Measurements from ENCODE around the gene ZNF888. TPM values are rescaled to one million over a fixed set of nuclear protein-coding genes. Genes with fewer than 3 reads are reported as not detected.
"Not testable (repeated sequence)": the region's sequence is repeated elsewhere in the genome, so short reads cannot be mapped to it uniquely, and the experiment has no call there.

The ZNF888 gene
- total RNA-seq, 1 experiment from 2014 or later, result 13.4 TPM

- H3K4me2 ChIP-seq (ENCODE audit: insufficient read depth, insufficient read length, low read length), result no peak overlapping the region
- H2BK15ac ChIP-seq (ENCODE audit: low read depth, low read length), result no peak overlapping the region
- Mint-ChIP-seq H3K4me3 (no peak overlapping the region; a peak in 1 of 5 replicates), H3K27me3 (ENCODE audit: low read depth) (no peaks in the 10 kb centered on the region), H3K36me3 (ENCODE audit: insufficient read depth in 1 of 3, low read depth in 3 of 3) (peaks cover 33 to 68% (median 55%) of the 10 kb centered on the region in 3 experiments), H3K4me1 (no peaks in the 10 kb centered on the region), H3K27ac (no peak overlapping the region), H3K9me3 (peaks cover 0 to 3% of the 10 kb centered on the region in 2 experiments; a peak in 1 of 5 replicates)
- H3K79me2 ChIP-seq (ENCODE audit: insufficient read depth, low read length), result no peaks in the 10 kb centered on the region
- H3K9ac ChIP-seq (ENCODE audit: extremely low read depth, insufficient read length, low read length), result no peak overlapping the region
- no peak overlapping the region for H2BK5ac ChIP-seq (ENCODE audit: insufficient read length, low read length)
- H2AK5ac ChIP-seq (ENCODE audit: insufficient read length, low read length), result no peak overlapping the region
- no peaks in the 10 kb centered on the region for H3K9me3 ChIP-seq (ENCODE audit: control insufficient read depth, low read depth, low read length)
- no peak overlapping the region for H3K18ac ChIP-seq (ENCODE audit: insufficient read length, low read depth, low read length)
- no peak overlapping the region for H3K14ac ChIP-seq (ENCODE audit: insufficient read depth, low read length)
- no peaks in the 10 kb centered on the region for H4K20me1 ChIP-seq (ENCODE audit: control insufficient read depth, insufficient read depth, insufficient read length)
- H3K23ac ChIP-seq (ENCODE audit: insufficient read length, low read depth, low read length), result no peak overlapping the region
- H4K5ac ChIP-seq (ENCODE audit: insufficient read length, low read depth, low read length), result no peak overlapping the region
- no peak overlapping the region for H2BK120ac ChIP-seq (ENCODE audit: low read depth, low read length, poor library complexity, severe bottlenecking)
- no peak for DNase-seq
- no peaks in the 10 kb centered on the region for H3K4me1 ChIP-seq (ENCODE audit: insufficient read depth, low read length)
- no peak overlapping the region for H3K4ac ChIP-seq (ENCODE audit: low read depth, low read length)
- no peak overlapping the region for H2BK20ac ChIP-seq (ENCODE audit: low read depth, low read length, poor library complexity, severe bottlenecking)
- H3K27ac ChIP-seq (ENCODE audit: insufficient read length, low read depth, low read length), result no peak overlapping the region
- H4K8ac ChIP-seq (replicated peaks; ENCODE audit: insufficient read length, low read depth, low read length), result no peak overlapping the region
- no peak overlapping the region for H3T11ph ChIP-seq (ENCODE audit: low read length)
- WGBS (ENCODE audit: extremely low coverage, insufficient read length, low lambda C conversion rate), result no CpG with 5 or more reads among the region's 1 CpG
- no peaks in the 10 kb centered on the region for H3K79me1 ChIP-seq (ENCODE audit: insufficient read depth, low read depth, low read length, poor library complexity, severe bottlenecking)
- no peak overlapping the region for H4K91ac ChIP-seq (ENCODE audit: insufficient read length, low read depth, low read length)
- H3K23me2 ChIP-seq (ENCODE audit: insufficient read length, low read depth, low read length, poor library complexity, severe bottlenecking), result no peaks in the 10 kb centered on the region
- no peak overlapping the region for H3K56ac ChIP-seq (ENCODE audit: insufficient read length, low read depth, low read length)
- H2BK12ac ChIP-seq (ENCODE audit: insufficient read length, low read depth, low read length), result no peak overlapping the region
- no peaks in the 10 kb centered on the region for H3K27me3 ChIP-seq (ENCODE audit: insufficient read depth, low read length)
- H2AFZ ChIP-seq (ENCODE audit: low read length), result no peak overlapping the region
- TF ChIP-seq CTCF (conservative IDR thresholded peaks at IDR 0.05), result no peak
These were observed 12.6 kb downstream of the ZNF888 start for GRCh38 chr19:52910648-52911047.

GRCh38 chr19:52904052-52904780 is 19.0 kb downstream of the ZNF888 start:
- WGBS (ENCODE audit: extremely low coverage, insufficient read length, low lambda C conversion rate), result no CpG with 5 or more reads among the region's 16 CpGs
- not testable (repeated sequence) for H3K27ac Mint-ChIP-seq

More at GRCh38 chr19:52904052-52904780, 19.0 kb downstream of the ZNF888 start:
- not testable (repeated sequence) for H3K27ac ChIP-seq (ENCODE audit: insufficient read length, low read depth, low read length); H2BK120ac ChIP-seq (ENCODE audit: low read depth, low read length, poor library complexity, severe bottlenecking); H4K20me1 ChIP-seq (ENCODE audit: control insufficient read depth, insufficient read depth, insufficient read length); H2BK12ac ChIP-seq (ENCODE audit: insufficient read length, low read depth, low read length); H3T11ph ChIP-seq (ENCODE audit: low read length); H3K4me1 ChIP-seq (ENCODE audit: insufficient read depth, low read length); H3K4ac ChIP-seq (ENCODE audit: low read depth, low read length); H3K79me2 ChIP-seq (ENCODE audit: insufficient read depth, low read length); H2AFZ ChIP-seq (ENCODE audit: low read length); H2BK20ac ChIP-seq (ENCODE audit: low read depth, low read length, poor library complexity, severe bottlenecking); H3K27me3 ChIP-seq (ENCODE audit: insufficient read depth, low read length); H3K14ac ChIP-seq (ENCODE audit: insufficient read depth, low read length); H2BK15ac ChIP-seq (ENCODE audit: low read depth, low read length); H4K5ac ChIP-seq (ENCODE audit: insufficient read length, low read depth, low read length); H3K23me2 ChIP-seq (ENCODE audit: insufficient read length, low read depth, low read length, poor library complexity, severe bottlenecking); H3K9me3 Mint-ChIP-seq; H3K18ac ChIP-seq (ENCODE audit: insufficient read length, low read depth, low read length); DNase-seq; H3K4me3 Mint-ChIP-seq; H3K27me3 Mint-ChIP-seq (ENCODE audit: low read depth); H4K91ac ChIP-seq (ENCODE audit: insufficient read length, low read depth, low read length); H3K9ac ChIP-seq (ENCODE audit: extremely low read depth, insufficient read length, low read length); H3K4me2 ChIP-seq (ENCODE audit: insufficient read depth, insufficient read length, low read length); H3K79me1 ChIP-seq (ENCODE audit: insufficient read depth, low read depth, low read length, poor library complexity, severe bottlenecking); H3K9me3 ChIP-seq (ENCODE audit: control insufficient read depth, low read depth, low read length); H4K8ac ChIP-seq (replicated peaks; ENCODE audit: insufficient read length, low read depth, low read length); H3K23ac ChIP-seq (ENCODE audit: insufficient read length, low read depth, low read length); H2BK5ac ChIP-seq (ENCODE audit: insufficient read length, low read length); H3K56ac ChIP-seq (ENCODE audit: insufficient read length, low read depth, low read length); H2AK5ac ChIP-seq (ENCODE audit: insufficient read length, low read length)
- H3K4me1 Mint-ChIP-seq, result peaks cover 20 to 21% of the 10 kb centered on the region in 2 experiments
- H3K36me3 Mint-ChIP-seq (ENCODE audit: insufficient read depth in 1 of 3, low read depth in 3 of 3), result peaks cover 27 to 37% (median 35%) of the 10 kb centered on the region in 3 experiments

Measured in H9 (cell line).